Peyer's patch (tissue), 4 donors: ENCODE results near the gene GLCCI1.

Experiments used
- POLR2A ChIP-seq, 2 donors: fragments of 450-650 bp; IDR thresholded peaks; one replicate each; pipeline ENCODE4 v1.5.1; 2017; ENCODE audit warnings: antibody characterized with exemption in 2 of 2, mild to moderate bottlenecking in 2 of 2, moderate library complexity in 2 of 2
- TF ChIP-seq, protein P1 (sequence below), 6 experiments: fragments of 450-650 bp in 4 of 6; fragments of 200-600 bp in 2 of 6; sonication (generic) in 1 of 6; IDR thresholded peaks; one replicate each; pipeline ENCODE4 v1.5.1; 2017 to 2019; ENCODE audit warnings: antibody characterized with exemption in 6 of 6, mild to moderate bottlenecking in 3 of 6, moderate library complexity in 1 of 6

DNA sequence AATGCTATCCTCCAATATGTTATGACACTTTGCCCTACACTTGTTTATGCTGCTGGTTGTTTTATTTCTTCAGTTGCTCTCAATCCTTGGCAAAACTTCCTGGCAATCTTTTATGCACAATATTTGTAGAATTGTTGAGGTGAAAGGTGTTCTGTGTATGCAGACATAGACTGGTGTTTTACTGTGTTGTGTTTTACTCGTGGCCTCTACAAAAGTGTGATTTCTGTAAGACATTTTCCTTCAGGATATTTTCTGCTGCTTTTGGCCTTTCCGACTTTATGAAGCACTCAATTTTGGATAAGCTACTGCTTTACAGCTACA is 21.8 kb downstream of the GLCCI1 start:
- TF ChIP-seq, protein P1, sequence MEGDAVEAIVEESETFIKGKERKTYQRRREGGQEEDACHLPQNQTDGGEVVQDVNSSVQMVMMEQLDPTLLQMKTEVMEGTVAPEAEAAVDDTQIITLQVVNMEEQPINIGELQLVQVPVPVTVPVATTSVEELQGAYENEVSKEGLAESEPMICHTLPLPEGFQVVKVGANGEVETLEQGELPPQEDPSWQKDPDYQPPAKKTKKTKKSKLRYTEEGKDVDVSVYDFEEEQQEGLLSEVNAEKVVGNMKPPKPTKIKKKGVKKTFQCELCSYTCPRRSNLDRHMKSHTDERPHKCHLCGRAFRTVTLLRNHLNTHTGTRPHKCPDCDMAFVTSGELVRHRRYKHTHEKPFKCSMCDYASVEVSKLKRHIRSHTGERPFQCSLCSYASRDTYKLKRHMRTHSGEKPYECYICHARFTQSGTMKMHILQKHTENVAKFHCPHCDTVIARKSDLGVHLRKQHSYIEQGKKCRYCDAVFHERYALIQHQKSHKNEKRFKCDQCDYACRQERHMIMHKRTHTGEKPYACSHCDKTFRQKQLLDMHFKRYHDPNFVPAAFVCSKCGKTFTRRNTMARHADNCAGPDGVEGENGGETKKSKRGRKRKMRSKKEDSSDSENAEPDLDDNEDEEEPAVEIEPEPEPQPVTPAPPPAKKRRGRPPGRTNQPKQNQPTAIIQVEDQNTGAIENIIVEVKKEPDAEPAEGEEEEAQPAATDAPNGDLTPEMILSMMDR (IDR thresholded peaks at IDR 0.05): no peak
- no peak for TF ChIP-seq POLR2A (IDR thresholded peaks at IDR 0.05)
